T-helper 17 cell (primary cell): Measurements from ENCODE around the gene UBE3C. TPM values are rescaled to one million over a fixed set of nuclear protein-coding genes. Genes with fewer than 3 reads are reported as not detected.
"Not testable (repeated sequence)": the region's sequence is repeated elsewhere in the genome, so short reads cannot be mapped to it uniquely, and the experiment has no call there.

Source experiments
- ATAC-seq: fragments of 150-1000 bp; cut with Tn5 transposase; 2 replicates; pipeline ENCODE4 v1.10.0; 2021; ENCODE audit warnings: mild to moderate bottlenecking, moderate library complexity
- DNase-seq, 3 donors: peaks; one replicate each; pipeline versions ENCODE4 v3.0.0 to v3.0.0-alpha.2; 2020 to 2021
- H3K9me3 ChIP-seq: one replicate; pipeline ENCODE4 v1.7.0; 2013; ENCODE audit warnings: low read length, mild to moderate bottlenecking; ENCODE audit not compliant: control insufficient read depth, poor library complexity, severe bottlenecking
- H3K27ac Mint-ChIP-seq: one replicate; pipeline ENCODE4 v1.8.0; 2022; ENCODE audit warnings: mild to moderate bottlenecking, moderate library complexity, mixed read lengths
- H3K27me3 Mint-ChIP-seq: one replicate; pipeline ENCODE4 v1.8.0; 2022; ENCODE audit warnings: mixed read lengths
- H3K36me3 Mint-ChIP-seq: one replicate; pipeline ENCODE4 v1.8.0; 2022; ENCODE audit warnings: low read depth, mixed read lengths
- H3K4me1 Mint-ChIP-seq: one replicate; pipeline ENCODE4 v1.8.0; 2022; ENCODE audit warnings: mild to moderate bottlenecking, mixed read lengths
- H3K4me3 Mint-ChIP-seq: one replicate; pipeline ENCODE4 v1.8.0; 2022; ENCODE audit warnings: mild to moderate bottlenecking, moderate library complexity, mixed read lengths
- total RNA-seq, 4 donors: library from RNA in 2 of 4; stranded (reverse) in 2 of 4; gene quantifications; one replicate each; pipeline ENCODE4 v1.2.3 and lab custom pipeline; 2022 to 2026

Gene UBE3C
- total RNA-seq, 2 donors from 2014 or later: 48.0 to 51.7 TPM

- H3K36me3 Mint-ChIP-seq: peaks cover 2% of the 10 kb centered on the region
- ATAC-seq: no peak
- no peak for DNase-seq
- peaks cover 2% of the 10 kb centered on the region for H3K4me1 Mint-ChIP-seq
- H3K9me3 ChIP-seq: no peaks in the 10 kb centered on the region
- no peak overlapping the region for H3K27ac Mint-ChIP-seq
- no peak overlapping the region for H3K4me3 Mint-ChIP-seq
- H3K27me3 Mint-ChIP-seq: peaks cover 20% of the 10 kb centered on the region
These were observed 18.5 kb upstream of the UBE3C start for GRCh38 chr7:157120181-157120580.

- Mint-ChIP-seq H3K27me3 (peaks cover 17% of the 10 kb centered on the region), H3K4me3 (no peak overlapping the region), H3K36me3 (peaks cover 2% of the 10 kb centered on the region), H3K4me1 (peaks cover 2% of the 10 kb centered on the region), H3K27ac (no peak overlapping the region)
- no peak for ATAC-seq
- H3K9me3 ChIP-seq: no peaks in the 10 kb centered on the region
- no peak for DNase-seq
These were observed 17.5 kb upstream of the UBE3C start for GRCh38 chr7:157121184-157121715.

GRCh38 chr7:157122800-157123495 lies 15.8 kb upstream of the UBE3C start:
- ATAC-seq: no peak

GRCh38 chr7:157124690-157125089 lies 14.0 kb upstream of the UBE3C start:
- Mint-ChIP-seq H3K36me3 (peaks cover 4% of the 10 kb centered on the region), H3K4me1 (peaks cover 4% of the 10 kb centered on the region), H3K27me3 (peaks cover 30% of the 10 kb centered on the region), H3K4me3 (no peak overlapping the region), H3K27ac (no peak overlapping the region)
- no peaks in the 10 kb centered on the region for H3K9me3 ChIP-seq
- ATAC-seq: no peak
- no peak for DNase-seq

More at GRCh38 chr7:157122800-157123495, 15.8 kb upstream of the UBE3C start:
- Mint-ChIP-seq H3K27me3 (peaks cover 22% of the 10 kb centered on the region), H3K4me3 (no peak overlapping the region), H3K4me1 (peaks cover 4% of the 10 kb centered on the region), H3K27ac (no peak overlapping the region), H3K36me3 (peaks cover 2% of the 10 kb centered on the region)
- DNase-seq: no peak
- H3K9me3 ChIP-seq: no peaks in the 10 kb centered on the region

- ATAC-seq: no peak
- no peak for DNase-seq
- peaks cover 30% of the 10 kb centered on the region for H3K27me3 Mint-ChIP-seq
- no peak overlapping the region for H3K27ac Mint-ChIP-seq
- no peaks in the 10 kb centered on the region for H3K9me3 ChIP-seq
- H3K4me1 Mint-ChIP-seq: peaks cover 2% of the 10 kb centered on the region
- peaks cover 4% of the 10 kb centered on the region for H3K36me3 Mint-ChIP-seq
- H3K4me3 Mint-ChIP-seq: no peak overlapping the region
These were observed 13.1 kb upstream of the UBE3C start for GRCh38 chr7:157125376-157126223.

- peaks cover 4% of the 10 kb centered on the region for H3K36me3 Mint-ChIP-seq
- no peaks in the 10 kb centered on the region for H3K9me3 ChIP-seq
- peak overlapping the region; percentile 41 for H3K27ac Mint-ChIP-seq
- peaks cover 2% of the 10 kb centered on the region for H3K4me1 Mint-ChIP-seq
- no peak for DNase-seq
- no peak for ATAC-seq
- H3K27me3 Mint-ChIP-seq: peaks cover 35% of the 10 kb centered on the region
- no peak overlapping the region for H3K4me3 Mint-ChIP-seq
These were observed 11.8 kb upstream of the UBE3C start for GRCh38 chr7:157126921-157127320.

GRCh38 chr7:157129200-157129599 lies 9.5 kb upstream of the UBE3C start:
- H3K4me3 Mint-ChIP-seq: no peak overlapping the region

GRCh38 chr7:157129907-157130460 lies 8.7 kb upstream of the UBE3C start:
- Mint-ChIP-seq H3K36me3 (peaks cover 4% of the 10 kb centered on the region), H3K4me1 (peaks cover 2% of the 10 kb centered on the region), H3K4me3 (peak overlapping the region; percentile 41), H3K27me3 (peaks cover 26% of the 10 kb centered on the region), H3K27ac (no peak overlapping the region)
- ATAC-seq: no peak
- DNase-seq: no peak
- H3K9me3 ChIP-seq: no peaks in the 10 kb centered on the region

More at GRCh38 chr7:157129200-157129599, 9.5 kb upstream of the UBE3C start:
- ATAC-seq (no peak), DNase-seq (no peak)
- Mint-ChIP-seq H3K27ac (peak overlapping the region; percentile 49), H3K4me1 (peaks cover 2% of the 10 kb centered on the region), H3K36me3 (peaks cover 4% of the 10 kb centered on the region), H3K27me3 (peaks cover 34% of the 10 kb centered on the region)
- H3K9me3 ChIP-seq: no peaks in the 10 kb centered on the region

- H3K27me3 Mint-ChIP-seq: peaks cover 26% of the 10 kb centered on the region
- H3K4me1 Mint-ChIP-seq, ATAC-seq, H3K36me3 Mint-ChIP-seq, H3K27ac Mint-ChIP-seq, H3K9me3 ChIP-seq, DNase-seq, H3K4me3 Mint-ChIP-seq: not testable (repeated sequence)
These were observed 7.9 kb upstream of the UBE3C start for GRCh38 chr7:157130849-157131248.

- Mint-ChIP-seq H3K4me3 (no peak overlapping the region), H3K27me3 (peaks cover 21% of the 10 kb centered on the region), H3K36me3 (peaks cover 4% of the 10 kb centered on the region), H3K27ac (no peak overlapping the region), H3K4me1 (peaks cover 3% of the 10 kb centered on the region)
- H3K9me3 ChIP-seq: no peaks in the 10 kb centered on the region
- ATAC-seq (no peak), DNase-seq (no peak)
These were observed 5.9 kb upstream of the UBE3C start for GRCh38 chr7:157132796-157133195.

GRCh38 chr7:157133304-157133703 lies 5.4 kb upstream of the UBE3C start:
- DNase-seq (no peak), ATAC-seq (no peak)
- H3K4me1 Mint-ChIP-seq: peaks cover 3% of the 10 kb centered on the region
- peaks cover 21% of the 10 kb centered on the region for H3K27me3 Mint-ChIP-seq
- no peak overlapping the region for H3K4me3 Mint-ChIP-seq
- no peak overlapping the region for H3K27ac Mint-ChIP-seq
- no peaks in the 10 kb centered on the region for H3K9me3 ChIP-seq
- peaks cover 4% of the 10 kb centered on the region for H3K36me3 Mint-ChIP-seq

- H3K9me3 ChIP-seq: no peaks in the 10 kb centered on the region
- H3K27me3 Mint-ChIP-seq: peaks cover 2% of the 10 kb centered on the region
- H3K4me1 Mint-ChIP-seq: peaks cover 19% of the 10 kb centered on the region
- DNase-seq: no peak
- ATAC-seq: no peak
- no peak overlapping the region for H3K27ac Mint-ChIP-seq
- H3K4me3 Mint-ChIP-seq: no peak overlapping the region
- peaks cover 3% of the 10 kb centered on the region for H3K36me3 Mint-ChIP-seq
These were observed 2.4 kb upstream of the UBE3C start for GRCh38 chr7:157136372-157136771.

GRCh38 chr7:157138101-157138423 lies 664 bp upstream of the UBE3C start:
- no peaks in the 10 kb centered on the region for H3K9me3 ChIP-seq
- DNase-seq: no peak
- Mint-ChIP-seq H3K36me3 (peaks cover 3% of the 10 kb centered on the region), H3K4me3 (peak overlapping the region; percentile 88), H3K4me1 (peaks cover 24% of the 10 kb centered on the region), H3K27me3 (no peaks in the 10 kb centered on the region), H3K27ac (peak overlapping the region; percentile 77)
- no peak for ATAC-seq
